Breast epithelium (tissue), 4 donors: ENCODE measurements around the gene GOLGA8N. TPM values are rescaled to one million over a fixed set of nuclear protein-coding genes. Genes with fewer than 3 reads are reported as not detected.
"Not testable (repeated sequence)": the region's sequence is repeated elsewhere in the genome, so short reads cannot be mapped to it uniquely, and the experiment has no call there.

Source experiments
- DNase-seq, 2 donors: peaks; one replicate each; pipeline ENCODE4 v3.0.0-alpha.2; 2019; ENCODE audit warnings: low spot score in 2 of 2
- H3K27ac ChIP-seq, 2 donors: fragments of 200-600 bp; sonication (generic) in 1 of 2; one replicate each; pipeline ENCODE4 v1.5.1; 2016 to 2019; ENCODE audit warnings: mild to moderate bottlenecking in 1 of 2
- H3K27me3 ChIP-seq, 2 donors: fragments of 200-600 bp; sonication (generic) in 1 of 2; one replicate each; pipeline versions ENCODE4 v1.5.1 to v1.6.0; 2017 to 2019; ENCODE audit warnings: control low read depth in 1 of 2, mild to moderate bottlenecking in 1 of 2
- H3K36me3 ChIP-seq: fragments of 200-600 bp; one replicate; pipeline ENCODE4 v1.5.1; 2019
- H3K4me1 ChIP-seq, 2 donors: fragments of 200-600 bp; sonication (generic); one replicate each; pipeline ENCODE4 v1.5.1; 2016 to 2019; ENCODE audit warnings: control low read depth in 1 of 2
- H3K4me3 ChIP-seq, 3 donors: fragments of 200-600 bp; sonication (generic); 1 replicate in 2 of 3; 2 replicates in 1 of 3; pipeline ENCODE4 v1.5.1; 2016 to 2019; ENCODE audit warnings: mild to moderate bottlenecking in 3 of 3, moderate library complexity in 2 of 3
- H3K9me3 ChIP-seq, 2 donors: fragments of 200-600 bp; sonication (generic) in 1 of 2; one replicate each; pipeline ENCODE4 v1.5.1; 2016 to 2019; ENCODE audit warnings: control low read depth in 1 of 2
- CTCF ChIP-seq, 3 donors: fragments of 450-650 bp; IDR thresholded peaks; one replicate each; pipeline ENCODE4 v1.5.1; 2016 to 2017; ENCODE audit warnings: antibody characterized with exemption in 3 of 3, mild to moderate bottlenecking in 3 of 3, moderate library complexity in 3 of 3
- POLR2A ChIP-seq: fragments of 450-650 bp; IDR thresholded peaks from one replicate; pipeline ENCODE4 v1.6.1; 2016; ENCODE audit warnings: antibody characterized with exemption, mild to moderate bottlenecking, moderate library complexity
- POLR2AphosphoS5 ChIP-seq, 3 donors: sonication (generic); formaldehyde crosslinking; IDR thresholded peaks; one replicate each; pipeline ENCODE4 v1.6.1; 2017; ENCODE audit warnings: antibody characterized with exemption in 3 of 3
- intact Hi-C: fragments of 100-400 bp; cut with DNase I; formaldehyde crosslinking; loops from one replicate; pipeline ENCODE4 v1.15.1; 2023; ENCODE audit warnings: low total_unique reads
- total RNA-seq, 3 donors: library from RNA; depleted of rRNA; stranded (reverse); fragments of >200 nt; gene quantifications; one replicate each; pipeline ENCODE4 v1.1.0, GENCODE V29; 2016

GOLGA8N gene
- total RNA-seq, 3 donors from 2014 or later, result 9.4 to 13.9 (median 12.1) TPM

DNA sequence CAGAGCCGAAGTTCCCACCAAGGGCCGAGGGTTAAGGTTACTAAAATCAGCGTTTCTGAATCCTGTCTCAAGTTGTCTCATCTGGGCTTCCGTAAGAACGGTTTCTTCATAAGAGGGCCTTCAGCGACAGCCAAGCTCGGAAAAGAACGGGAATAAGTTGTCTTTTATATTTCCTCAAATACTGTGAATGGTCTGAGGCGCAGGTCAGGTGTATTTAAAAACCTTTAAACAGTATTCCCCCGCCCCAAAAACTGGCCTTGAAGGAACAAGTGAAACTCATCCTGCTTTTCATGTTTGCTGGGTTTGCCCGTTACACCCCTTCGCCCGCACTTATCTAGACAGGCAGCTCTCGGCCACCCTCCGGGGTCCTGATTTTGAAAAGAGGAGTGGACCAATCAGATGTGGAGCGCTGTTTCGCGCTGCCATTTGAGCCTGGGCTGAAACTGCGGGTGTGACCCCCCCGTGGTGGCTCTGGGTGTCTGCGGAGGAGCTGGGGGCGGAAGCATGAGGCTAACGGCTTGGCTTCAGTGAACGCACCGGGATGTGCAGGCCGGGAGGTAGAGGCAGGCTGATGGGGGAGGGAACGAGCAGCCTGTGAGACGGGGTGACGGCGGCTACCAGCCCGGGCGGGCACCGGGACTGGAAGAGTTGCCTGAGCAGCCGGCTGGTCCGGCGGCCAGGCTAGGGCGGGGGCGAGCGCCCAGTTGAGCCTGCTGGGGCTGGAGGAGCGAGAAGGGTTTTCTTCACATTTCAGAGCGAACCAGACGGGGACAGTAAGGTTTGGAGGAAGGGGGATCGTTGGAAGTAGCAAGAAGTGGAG, 22.0 kb downstream of the GOLGA8N start, which contains the start of gene ARHGAP11A:
Gene ARHGAP11A, plus strand, starts transcription at position 454 of the 820 bp plus-strand sequence. CDS start 708 bp downstream, outside the sequence.
- intact Hi-C loops, H3K36me3 ChIP-seq, H3K9me3 ChIP-seq, H3K4me1 ChIP-seq, H3K27me3 ChIP-seq: not testable (repeated sequence)
- peak; percentile 57 to 59 for DNase-seq
- peak within 1 kb of the TSS; percentile 45 to 70 (median 54) for H3K4me3 ChIP-seq
- TF ChIP-seq POLR2AphosphoS5 (IDR thresholded peaks at IDR 0.05), result peak in 1 of 3 donors; percentile 52
- H3K27ac ChIP-seq, result peak within 1 kb of the TSS; percentile 80 to 84

DNA sequence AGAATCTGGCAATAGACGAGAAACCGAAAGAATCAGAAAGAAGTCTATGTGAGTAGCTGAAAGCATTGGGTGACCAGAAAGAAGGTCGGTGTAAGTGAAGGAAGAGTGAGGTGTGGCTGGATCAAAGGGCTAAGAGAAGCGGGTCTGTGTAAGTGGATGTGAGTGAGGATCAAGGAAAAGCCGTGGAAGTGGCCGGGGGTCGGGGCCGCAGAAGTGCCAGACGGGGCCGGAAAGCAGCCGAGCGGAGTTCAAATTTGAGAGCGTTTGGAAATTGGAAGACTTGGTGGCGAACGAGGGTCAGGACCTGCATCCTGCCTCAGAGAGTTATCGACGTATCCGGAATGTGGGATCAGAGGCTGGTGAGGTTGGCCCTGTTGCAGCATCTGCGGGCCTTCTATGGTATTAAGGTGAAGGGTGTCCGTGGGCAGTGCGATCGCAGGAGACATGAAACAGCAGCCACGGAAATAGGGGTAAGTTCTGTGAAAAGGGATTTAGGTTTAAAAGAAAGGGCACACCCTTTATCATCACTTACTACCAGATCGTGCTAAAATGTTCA, 22.7 kb downstream of the GOLGA8N start:
- H3K9me3 ChIP-seq, DNase-seq, intact Hi-C loops, H3K27ac ChIP-seq, H3K27me3 ChIP-seq, H3K4me1 ChIP-seq, H3K36me3 ChIP-seq: not testable (repeated sequence)
- peak overlapping the region; percentile 45 to 70 (median 54) for H3K4me3 ChIP-seq

- Histone ChIP-seq H3K36me3 (no peaks in the 10 kb centered on the region), H3K4me1 (no peaks in the 10 kb centered on the region), H3K27ac (no peak overlapping the region), H3K27me3 (no peaks in the 10 kb centered on the region), H3K9me3 (no peaks in the 10 kb centered on the region), H3K4me3 (no peak overlapping the region)
- no peak for DNase-seq
- intact Hi-C loops, result no loop called here
- no peak for TF ChIP-seq POLR2AphosphoS5 (IDR thresholded peaks at IDR 0.05)
- no peak for TF ChIP-seq POLR2A
- no peak for TF ChIP-seq CTCF (IDR thresholded peaks at IDR 0.05)
Measured at GRCh38 chr15:32636410-32636809, 43.2 kb downstream of the GOLGA8N start.

DNA sequence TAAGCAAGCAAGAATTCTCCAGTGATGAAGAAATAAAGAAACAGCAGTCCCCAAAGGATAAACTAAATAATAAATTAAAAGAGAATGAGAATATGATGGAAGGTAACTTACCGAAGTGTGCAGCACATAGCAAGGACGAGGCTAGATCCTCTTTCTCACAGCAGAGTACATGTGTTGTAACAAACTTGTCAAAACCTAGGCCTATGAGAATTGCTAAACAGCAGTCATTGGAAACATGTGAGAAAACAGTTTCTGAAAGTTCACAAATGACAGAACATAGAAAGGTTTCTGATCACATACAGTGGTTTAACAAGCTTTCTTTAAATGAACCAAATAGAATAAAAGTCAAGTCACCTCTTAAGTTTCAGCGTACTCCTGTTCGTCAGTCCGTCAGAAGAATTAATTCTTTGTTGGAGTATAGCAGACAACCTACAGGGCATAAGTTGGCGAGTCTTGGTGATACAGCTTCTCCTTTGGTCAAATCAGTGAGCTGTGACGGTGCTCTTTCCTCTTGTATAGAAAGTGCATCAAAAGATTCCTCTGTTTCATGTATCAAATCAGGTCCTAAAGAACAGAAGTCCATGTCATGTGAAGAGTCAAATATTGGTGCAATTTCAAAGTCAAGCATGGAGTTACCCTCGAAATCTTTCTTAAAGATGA, 43.8 kb downstream of the GOLGA8N start:
- Histone ChIP-seq H3K9me3 (no peaks in the 10 kb centered on the region), H3K36me3 (no peaks in the 10 kb centered on the region), H3K4me3 (no peak overlapping the region), H3K27ac (no peak overlapping the region), H3K4me1 (no peaks in the 10 kb centered on the region), H3K27me3 (no peaks in the 10 kb centered on the region)
- no peak for TF ChIP-seq POLR2AphosphoS5 (IDR thresholded peaks at IDR 0.05)
- TF ChIP-seq CTCF (IDR thresholded peaks at IDR 0.05), result no peak
- TF ChIP-seq POLR2A, result no peak
- intact Hi-C loops, result no loop called here
- DNase-seq, result no peak

GRCh38 chr15:32637704-32638103, 44.4 kb downstream of the GOLGA8N start:
- intact Hi-C loops, result no loop called here

More at GRCh38 chr15:32637704-32638103, 44.4 kb downstream of the GOLGA8N start:
- no peak for TF ChIP-seq POLR2A
- TF ChIP-seq POLR2AphosphoS5 (IDR thresholded peaks at IDR 0.05), result no peak
- TF ChIP-seq CTCF (IDR thresholded peaks at IDR 0.05), result no peak
- DNase-seq, result no peak
- Histone ChIP-seq H3K4me3 (no peak overlapping the region), H3K27ac (no peak overlapping the region), H3K27me3 (no peaks in the 10 kb centered on the region), H3K4me1 (no peaks in the 10 kb centered on the region), H3K36me3 (no peaks in the 10 kb centered on the region), H3K9me3 (no peaks in the 10 kb centered on the region)
